HG02938 (cell line): ENCODE data around the gene IGFN1.

Source experiments
- ATAC-seq: cut with Tn5 transposase; IDR thresholded peaks from one replicate; pipeline ENCODE4 v1.9.1; 2021; ENCODE audit warnings: mild to moderate bottlenecking, moderate library complexity; ENCODE audit not compliant: unreplicated experiment

IGFN1 gene

GRCh38 chr1:201215531-201216357 is 25.1 kb downstream of the IGFN1 start:
- no peak for ATAC-seq

- no peak for ATAC-seq
Observed at GRCh38 chr1:201216395-201217085, 25.9 kb downstream of the IGFN1 start.

- ATAC-seq: no peak
Observed at GRCh38 chr1:201217146-201217545, 26.5 kb downstream of the IGFN1 start.

GRCh38 chr1:201217851-201218250 is 27.2 kb downstream of the IGFN1 start:
- no peak for ATAC-seq

GRCh38 chr1:201218409-201218808 is 27.8 kb downstream of the IGFN1 start:
- ATAC-seq: no peak

- no peak for ATAC-seq
Observed at GRCh38 chr1:201219481-201220387, 29.1 kb downstream of the IGFN1 start.

- ATAC-seq: no peak
Observed at GRCh38 chr1:201220388-201220715, 29.7 kb downstream of the IGFN1 start.

GRCh38 chr1:201221201-201221846 is 30.7 kb downstream of the IGFN1 start:
- ATAC-seq: no peak

GRCh38 chr1:201222125-201222524 is 31.5 kb downstream of the IGFN1 start:
- no peak for ATAC-seq

- no peak for ATAC-seq
Observed at GRCh38 chr1:201223852-201224665, 33.4 kb downstream of the IGFN1 start.

- no peak for ATAC-seq
Observed at GRCh38 chr1:201224666-201225370, 34.2 kb downstream of the IGFN1 start.

GRCh38 chr1:201226178-201226514 is 35.5 kb downstream of the IGFN1 start:
- ATAC-seq: no peak

GRCh38 chr1:201226859-201227488 is 36.4 kb downstream of the IGFN1 start:
- no peak for ATAC-seq

- ATAC-seq: no peak
Observed at GRCh38 chr1:201228011-201228983, 37.7 kb downstream of the IGFN1 start.

- no peak for ATAC-seq
Observed at GRCh38 chr1:201229095-201229494, 38.5 kb downstream of the IGFN1 start.

- ATAC-seq: no peak
Observed at GRCh38 chr1:201229771-201230635, 39.4 kb downstream of the IGFN1 start.

- no peak for ATAC-seq
Observed at GRCh38 chr1:201230676-201231075, 40.1 kb downstream of the IGFN1 start.
